Measurements from ENCODE around the gene OR52E5. TPM values are rescaled to one million over a fixed set of nuclear protein-coding genes. Genes with fewer than 3 reads are reported as not detected.

Gene OR52E5
- total RNA-seq: not detected in 3 replicates
- long read RNA-seq: 0 reads

- no peak for DNase-seq (ENCODE audit: low spot score)
- no peak for TF ChIP-seq CTCF (IDR thresholded peaks at IDR 0.05)
- no peaks in the 10 kb centered on the region for H3K4me1 Mint-ChIP-seq (ENCODE audit: low read depth)
- H3K27ac Mint-ChIP-seq (ENCODE audit: unreplicated experiment): no peak within 1 kb of the TSS
- H3K27me3 Mint-ChIP-seq (ENCODE audit: low read depth): peaks cover 13% of the 10 kb centered on the region
- no peaks in the 10 kb centered on the region for H3K36me3 Mint-ChIP-seq (ENCODE audit: low read depth)
- H3K9me3 Mint-ChIP-seq (ENCODE audit: low read depth): no peaks in the 10 kb centered on the region
- no peak within 1 kb of the TSS for H3K4me3 Mint-ChIP-seq (ENCODE audit: unreplicated experiment)
Measured at GRCh38 chr11:5892908-5893307, at the start of gene OR52E5. OR52E5 (plus strand) TSS chr11:5893208; CDS start chr11:5900777, 7,569 bp downstream.

- Mint-ChIP-seq H3K9me3 (ENCODE audit: low read depth) (peaks cover 6% of the 10 kb centered on the region), H3K4me3 (ENCODE audit: unreplicated experiment) (no peak overlapping the region), H3K27ac (ENCODE audit: unreplicated experiment) (no peak overlapping the region), H3K27me3 (ENCODE audit: low read depth) (no peaks in the 10 kb centered on the region), H3K4me1 (ENCODE audit: low read depth) (no peaks in the 10 kb centered on the region), H3K36me3 (ENCODE audit: low read depth) (no peaks in the 10 kb centered on the region)
- no peak for DNase-seq (ENCODE audit: low spot score)
- no peak for TF ChIP-seq CTCF (IDR thresholded peaks at IDR 0.05)
Measured at GRCh38 chr11:5846701-5847100, 46.3 kb upstream of the OR52E5 start.

- Mint-ChIP-seq H3K27me3 (ENCODE audit: low read depth) (no peaks in the 10 kb centered on the region), H3K36me3 (ENCODE audit: low read depth) (no peaks in the 10 kb centered on the region), H3K27ac (ENCODE audit: unreplicated experiment) (no peak overlapping the region), H3K9me3 (ENCODE audit: low read depth) (peaks cover 11% of the 10 kb centered on the region), H3K4me1 (ENCODE audit: low read depth) (no peaks in the 10 kb centered on the region), H3K4me3 (ENCODE audit: unreplicated experiment) (no peak overlapping the region)
- TF ChIP-seq CTCF (IDR thresholded peaks at IDR 0.05): no peak
- no peak for DNase-seq (ENCODE audit: low spot score)
Measured at GRCh38 chr11:5847711-5848110, 45.3 kb upstream of the OR52E5 start.

GRCh38 chr11:5851002-5851401, 42.0 kb upstream of the OR52E5 start:
- Mint-ChIP-seq H3K9me3 (ENCODE audit: low read depth) (peaks cover 22% of the 10 kb centered on the region), H3K4me1 (ENCODE audit: low read depth) (no peaks in the 10 kb centered on the region), H3K36me3 (ENCODE audit: low read depth) (no peaks in the 10 kb centered on the region), H3K4me3 (ENCODE audit: unreplicated experiment) (no peak overlapping the region), H3K27ac (ENCODE audit: unreplicated experiment) (no peak overlapping the region), H3K27me3 (ENCODE audit: low read depth) (no peaks in the 10 kb centered on the region)
- DNase-seq (ENCODE audit: low spot score): no peak
- no peak for TF ChIP-seq CTCF (IDR thresholded peaks at IDR 0.05)

- H3K9me3 Mint-ChIP-seq (ENCODE audit: low read depth): peaks cover 11% of the 10 kb centered on the region
- no peaks in the 10 kb centered on the region for H3K36me3 Mint-ChIP-seq (ENCODE audit: low read depth)
- DNase-seq (ENCODE audit: low spot score): no peak
- H3K27me3 Mint-ChIP-seq (ENCODE audit: low read depth): peaks cover 4% of the 10 kb centered on the region
- H3K4me3 Mint-ChIP-seq (ENCODE audit: unreplicated experiment): no peak within 1 kb of the TSS
- no peak for TF ChIP-seq CTCF (IDR thresholded peaks at IDR 0.05)
- no peaks in the 10 kb centered on the region for H3K4me1 Mint-ChIP-seq (ENCODE audit: low read depth)
- H3K27ac Mint-ChIP-seq (ENCODE audit: unreplicated experiment): no peak within 1 kb of the TSS
Measured at GRCh38 chr11:5857590-5857989, 35.4 kb upstream of the OR52E5 start, which contains the start of gene OR52E8. OR52E8 (minus strand) TSS chr11:5857690; CDS start chr11:5857690, 0 bp downstream.

All from chondrocyte (in vitro differentiated cells).